B cell (primary cell): Measurements from ENCODE around the gene SLC6A1. TPM values are rescaled to one million over a fixed set of nuclear protein-coding genes. Genes with fewer than 3 reads are reported as not detected.

ENCODE experiments used
- ATAC-seq: fragments of 200-7000 bp; cut with Tn5 transposase; one replicate; pipeline ENCODE4 v1.10.0; 2021; ENCODE audit warnings: low read depth, mild to moderate bottlenecking, moderate number of reproducible peaks, moderate library complexity
- CTCF ChIA-PET: fragments of 350-600 bp; sonication (Branson Sonifier 250); formaldehyde crosslinking; loops from one replicate; lab custom pipeline; 2021; ENCODE audit warnings: antibody characterized with exemption, inconsistent platforms; lab: Charles Lee
- POLR2A ChIA-PET: fragments of 350-600 bp; sonication (Branson Sonifier 250); formaldehyde crosslinking; loops from one replicate; lab custom pipeline; 2021; ENCODE audit warnings: antibody characterized with exemption; lab: Charles Lee
- DNase-seq: peaks from one replicate; pipeline ENCODE4 v3.0.0; 2013
- H2AFZ ChIP-seq: 2 replicates; pipeline ENCODE4 v1.6.1; 2012; ENCODE audit warnings: mild to moderate bottlenecking, low read depth, low read length; ENCODE audit not compliant: insufficient read depth, poor library complexity, severe bottlenecking
- H3K27ac ChIP-seq, 2 donors: 1 replicate in 1 of 2; 2 replicates in 1 of 2; pipeline ENCODE4 v1.5.1; 2012 to 2013; ENCODE audit warnings: low read length in 2 of 2, mild to moderate bottlenecking in 2 of 2, moderate library complexity in 1 of 2
- H3K27me3 ChIP-seq, 4 experiments: fragments of 200-600 bp in 1 of 4; sonication (generic) in 1 of 4; replicated peaks in 1 of 4; 1 replicate in 2 of 4; 2 replicates in 2 of 4; pipeline versions ENCODE4 v1.6.1 to v1.7.0; 2013 to 2016; ENCODE audit warnings: low read length in 3 of 4, mild to moderate bottlenecking in 2 of 4, mixed read lengths in 1 of 4, moderate library complexity in 1 of 4; ENCODE audit not compliant: insufficient read depth in 4 of 4, control insufficient read depth in 3 of 4; ENCODE audit errors: control extremely low read depth in 1 of 4
- H3K36me3 ChIP-seq, 2 experiments: replicated peaks in 1 of 2; 1 replicate in 1 of 2; 2 replicates in 1 of 2; pipeline versions ENCODE4 v1.6.1 to v1.7.1; 2013; ENCODE audit warnings: low read length in 1 of 2; ENCODE audit not compliant: insufficient read depth in 2 of 2, control insufficient read depth in 1 of 2; ENCODE audit errors: control extremely low read depth in 1 of 2, extremely low read depth in 1 of 2
- H3K4me1 ChIP-seq, 2 donors: fragments of 200-600 bp in 1 of 2; sonication (generic) in 1 of 2; 1 replicate in 1 of 2; 2 replicates in 1 of 2; pipeline versions ENCODE4 v1.5.1 to v1.6.1; 2013 to 2017; ENCODE audit warnings: low read length in 2 of 2; ENCODE audit not compliant: control insufficient read depth in 2 of 2, insufficient read depth in 2 of 2
- H3K4me2 ChIP-seq: replicated peaks from 2 replicates; pipeline ENCODE3; 2012; ENCODE audit warnings: mild to moderate bottlenecking, low read depth, low read length; ENCODE audit not compliant: poor library complexity, severe bottlenecking
- H3K4me3 ChIP-seq, 5 experiments: fragments of 200-600 bp in 1 of 5; sonication (generic) in 1 of 5; 1 replicate in 3 of 5; 2 replicates in 2 of 5; pipeline versions ENCODE4 v1.5.1 to v1.7.0; 2011 to 2016; ENCODE audit warnings: low read length in 4 of 5, mild to moderate bottlenecking in 4 of 5, low read depth in 2 of 5, control low read depth in 1 of 5, moderate library complexity in 1 of 5; ENCODE audit not compliant: insufficient read depth in 1 of 5; ENCODE audit errors: control extremely low read depth in 1 of 5, extremely low read depth in 1 of 5
- H3K79me2 ChIP-seq: fragments of 200-600 bp; sonication (generic); one replicate; pipeline ENCODE4 v1.6.0; 2016; ENCODE audit warnings: low read length; ENCODE audit not compliant: control insufficient read depth, insufficient read depth
- H3K9ac ChIP-seq: fragments of 200-600 bp; sonication (generic); 2 replicates; pipeline ENCODE4 v1.6.1; 2017; ENCODE audit warnings: mild to moderate bottlenecking, low read length, moderate library complexity
- H3K9me3 ChIP-seq, 3 donors: one replicate each; pipeline versions ENCODE4 v1.6.1 to v1.7.1; 2013; ENCODE audit warnings: low read length in 2 of 3; ENCODE audit not compliant: control insufficient read depth in 2 of 3, insufficient read depth in 1 of 3; ENCODE audit errors: control extremely low read depth in 1 of 3
- H4K20me1 ChIP-seq: 2 replicates; pipeline ENCODE4 v1.6.0; 2012; ENCODE audit warnings: mild to moderate bottlenecking, low read length; ENCODE audit not compliant: insufficient read depth, control insufficient read depth, poor library complexity, severe bottlenecking
- H3K27ac Mint-ChIP-seq: one replicate; pipeline ENCODE4 v1.8.0; 2021; ENCODE audit warnings: mixed read lengths
- H3K27me3 Mint-ChIP-seq: one replicate; pipeline ENCODE4 v1.8.0; 2021; ENCODE audit warnings: mixed read lengths
- H3K4me1 Mint-ChIP-seq: one replicate; pipeline ENCODE4 v1.8.0; 2021; ENCODE audit warnings: mixed read lengths
- H3K4me3 Mint-ChIP-seq: one replicate; pipeline ENCODE4 v1.8.0; 2021; ENCODE audit warnings: mixed read lengths
- H3K9me3 Mint-ChIP-seq: one replicate; pipeline ENCODE4 v1.8.0; 2022; ENCODE audit warnings: mixed read lengths; ENCODE audit not compliant: insufficient read depth
- EZH2 ChIP-seq: IDR thresholded peaks from 2 replicates; pipeline ENCODE4 v1.6.1; 2012; ENCODE audit warnings: borderline replicate concordance, low read depth, mild to moderate bottlenecking, moderate library complexity, low read length; ENCODE audit not compliant: insufficient read depth, poor library complexity, severe bottlenecking
- WGBS: methylation state at CpG from one replicate; pipeline ENCODE4 v1.1.5; 2013; ENCODE audit warnings: missing lambda C conversion rate; ENCODE audit not compliant: insufficient coverage; 5-methylcytosine and 5-hydroxymethylcytosine counted together
- intact Hi-C: fragments of 100-400 bp; cut with micrococcal nuclease; formaldehyde crosslinking; loops from one replicate; pipeline ENCODE4 v1.10.0; 2022
- polyA plus RNA-seq: library from polyadenylated mRNA; depleted of rRNA; stranded (reverse); fragments of >200 nt; gene quantifications from 2 replicates; pipeline ENCODE4 v1.2.3, GENCODE V29; 2012
- total RNA-seq, 2 donors: library from RNA; stranded (reverse); fragments of 120-200 nt in 1 of 2; gene quantifications; 1 replicate in 1 of 2; 2 replicates in 1 of 2; pipeline versions ENCODE4 v1.2.3 to v1.2.4, GENCODE V29; 2013 to 2022
- TF ChIP-seq, protein P1 (sequence below): fragments of 200-600 bp; IDR thresholded peaks from one replicate; pipeline ENCODE4 v1.8.0; 2022; ENCODE audit warnings: antibody characterized with exemption, mild to moderate bottlenecking

Gene SLC6A1
- total and polyA plus RNA-seq, 2 donors (not counting 1 experiment from before 2014, with no cell fraction given): not detected

DNA sequence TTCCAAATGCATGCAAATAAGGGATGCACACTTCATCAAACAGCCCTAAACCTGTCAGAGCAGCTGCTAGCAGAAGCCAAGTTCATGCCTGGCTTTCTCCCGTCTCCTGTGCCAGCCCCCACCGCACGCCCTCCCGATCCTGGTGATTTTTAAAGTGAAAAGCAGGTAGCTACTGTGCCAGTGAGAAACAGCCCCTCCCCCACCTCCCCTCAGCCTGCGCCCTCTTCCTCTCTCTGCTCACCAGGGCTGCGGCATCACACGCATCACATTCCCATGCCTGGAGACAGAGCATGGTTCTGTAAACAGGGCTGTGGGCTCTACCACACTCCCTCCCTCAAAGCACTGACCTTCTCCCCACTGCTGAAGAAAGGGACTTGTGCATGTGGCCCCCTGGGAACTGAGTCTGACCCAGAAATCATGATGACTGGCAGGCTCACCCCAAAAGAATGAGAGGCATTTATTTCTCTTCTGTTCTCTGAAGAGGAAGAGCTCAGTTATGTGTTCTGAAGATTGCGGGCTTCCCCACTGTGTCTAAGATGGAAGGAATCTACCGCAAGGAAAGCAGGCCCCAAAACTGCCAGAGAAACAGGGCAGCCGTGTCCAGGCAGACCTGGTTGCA is 14.5 kb upstream of the SLC6A1 start:
- Histone ChIP-seq H3K79me2 (no peaks in the 10 kb centered on the region), H3K9me3 (peaks cover 0 to 8% (median 0%) of the 10 kb centered on the region in 3 donors)
- H3K4me1 Mint-ChIP-seq: no peaks in the 10 kb centered on the region

DNA sequence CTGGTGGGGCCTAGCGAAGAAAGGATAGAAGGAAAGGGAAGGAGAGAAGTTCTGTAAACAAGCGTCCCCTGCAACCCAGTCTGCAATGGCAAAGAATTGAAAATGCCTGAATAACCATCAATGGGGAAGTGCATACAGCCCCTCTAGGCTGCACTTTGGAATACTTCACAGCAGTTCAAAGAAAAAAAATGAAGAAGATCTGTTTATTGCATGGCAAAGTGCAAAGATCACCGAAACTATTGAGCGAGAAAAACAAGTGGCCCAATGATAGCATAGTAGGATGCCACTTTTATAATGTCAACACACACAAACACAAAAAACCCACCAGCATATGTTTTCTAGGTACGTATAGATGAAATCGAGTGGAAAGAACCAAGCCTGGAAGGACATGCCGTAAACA is 13.6 kb upstream of the SLC6A1 start:
- Mint-ChIP-seq H3K27ac (no peak overlapping the region), H3K4me3 (no peak overlapping the region), H3K4me1 (no peaks in the 10 kb centered on the region), H3K27me3 (peaks cover 35% of the 10 kb centered on the region), H3K9me3 (no peaks in the 10 kb centered on the region)
- CTCF ChIA-PET: interaction anchor here (0.7 kb wide), 1 partner anchor 18 kb away, joined by 3 read pairs; no protein-coding TSS in a partner anchor
- H3K36me3 ChIP-seq: no peaks in the 10 kb centered on the region
- POLR2A ChIA-PET: no interaction called here
- H3K27ac ChIP-seq: no peak overlapping the region
- no peaks in the 10 kb centered on the region for H3K79me2 ChIP-seq
- H2AFZ ChIP-seq: no peak overlapping the region
- H3K9ac ChIP-seq: no peak overlapping the region
- H3K9me3 ChIP-seq: peaks cover 0 to 8% (median 0%) of the 10 kb centered on the region in 3 donors
- TF ChIP-seq, protein P1, sequence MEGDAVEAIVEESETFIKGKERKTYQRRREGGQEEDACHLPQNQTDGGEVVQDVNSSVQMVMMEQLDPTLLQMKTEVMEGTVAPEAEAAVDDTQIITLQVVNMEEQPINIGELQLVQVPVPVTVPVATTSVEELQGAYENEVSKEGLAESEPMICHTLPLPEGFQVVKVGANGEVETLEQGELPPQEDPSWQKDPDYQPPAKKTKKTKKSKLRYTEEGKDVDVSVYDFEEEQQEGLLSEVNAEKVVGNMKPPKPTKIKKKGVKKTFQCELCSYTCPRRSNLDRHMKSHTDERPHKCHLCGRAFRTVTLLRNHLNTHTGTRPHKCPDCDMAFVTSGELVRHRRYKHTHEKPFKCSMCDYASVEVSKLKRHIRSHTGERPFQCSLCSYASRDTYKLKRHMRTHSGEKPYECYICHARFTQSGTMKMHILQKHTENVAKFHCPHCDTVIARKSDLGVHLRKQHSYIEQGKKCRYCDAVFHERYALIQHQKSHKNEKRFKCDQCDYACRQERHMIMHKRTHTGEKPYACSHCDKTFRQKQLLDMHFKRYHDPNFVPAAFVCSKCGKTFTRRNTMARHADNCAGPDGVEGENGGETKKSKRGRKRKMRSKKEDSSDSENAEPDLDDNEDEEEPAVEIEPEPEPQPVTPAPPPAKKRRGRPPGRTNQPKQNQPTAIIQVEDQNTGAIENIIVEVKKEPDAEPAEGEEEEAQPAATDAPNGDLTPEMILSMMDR: no peak
- no peak for TF ChIP-seq EZH2
- no peaks in the 10 kb centered on the region for H4K20me1 ChIP-seq
- H3K4me3 ChIP-seq: no peak overlapping the region
- no peak overlapping the region for H3K4me2 ChIP-seq
- ATAC-seq: no peak
- H3K27me3 ChIP-seq: peaks cover 0 to 11% (median 0%) of the 10 kb centered on the region in 4 experiments
- WGBS: 95% methylated on average over 4 of the region's 7 CpGs
- no peaks in the 10 kb centered on the region for H3K4me1 ChIP-seq
- intact Hi-C loops: no loop called here
- DNase-seq: no peak

More for the DNA sequence above, 14.5 kb upstream of the SLC6A1 start:
- intact Hi-C loops: no loop called here
- Mint-ChIP-seq H3K27ac (no peak overlapping the region), H3K27me3 (peaks cover 33% of the 10 kb centered on the region), H3K4me3 (no peak overlapping the region), H3K9me3 (no peaks in the 10 kb centered on the region)
- 51% methylated on average over 9 of the region's 10 CpGs for WGBS
- Histone ChIP-seq H3K36me3 (no peaks in the 10 kb centered on the region), H3K4me1 (no peaks in the 10 kb centered on the region), H2AFZ (no peak overlapping the region), H3K9ac (no peak overlapping the region), H3K4me2 (no peak overlapping the region), H3K27ac (no peak overlapping the region), H3K4me3 (no peak overlapping the region), H3K27me3 (peaks cover 0 to 11% (median 0%) of the 10 kb centered on the region in 4 experiments), H4K20me1 (no peaks in the 10 kb centered on the region)
- CTCF ChIA-PET: interaction anchor here (0.7 kb wide), 1 partner anchor 19 kb away, joined by 3 read pairs; no protein-coding TSS in a partner anchor
- TF ChIP-seq, protein P1: no peak
- TF ChIP-seq EZH2: no peak
- ATAC-seq (no peak), DNase-seq (no peak)
- POLR2A ChIA-PET: no interaction called here
